HAP-1 (cell line): ENCODE results near the gene TSPAN5.
"Not testable (repeated sequence)": the region's sequence is repeated elsewhere in the genome, so short reads cannot be mapped to it uniquely, and the experiment has no call there.

Experiments used
- DNase-seq, 2 experiments: peaks; one replicate each; pipeline ENCODE4 v3.0.0-alpha.2; 2016 to 2020; ENCODE audit warnings: low spot score in 2 of 2
- H3K27me3 ChIP-seq: fragments of 250-450 bp; sonication (Bioruptor Pico); 2 replicates; pipeline ENCODE4 v1.5.1; 2020; ENCODE audit warnings: low read depth, mild to moderate bottlenecking, moderate library complexity
- H3K36me3 ChIP-seq: fragments of 250-450 bp; sonication (Bioruptor Pico); replicated peaks from 2 replicates; pipeline ENCODE4 v1.5.1; 2020; ENCODE audit warnings: mild to moderate bottlenecking
- H3K4me1 ChIP-seq: fragments of 250-450 bp; sonication (Bioruptor Pico); 2 replicates; pipeline ENCODE4 v1.5.1; 2020; ENCODE audit warnings: mild to moderate bottlenecking
- H3K4me3 ChIP-seq: fragments of 250-450 bp; sonication (Bioruptor Pico); 2 replicates; pipeline ENCODE4 v1.5.1; 2020; ENCODE audit warnings: mild to moderate bottlenecking, moderate library complexity
- H3K9me3 ChIP-seq: fragments of 250-450 bp; sonication (Bioruptor Pico); 2 replicates; pipeline ENCODE4 v1.5.1; 2020; ENCODE audit warnings: mild to moderate bottlenecking, moderate library complexity
- in situ Hi-C: fragments of 300-500 bp; cut with MboI; formaldehyde crosslinking; loops from 3 replicates; pipeline ENCODE4 v1.14.3; 2020; ENCODE audit warnings: low sequenced_read_pairs, inconsistent platforms, mixed read lengths

The TSPAN5 gene

DNA sequence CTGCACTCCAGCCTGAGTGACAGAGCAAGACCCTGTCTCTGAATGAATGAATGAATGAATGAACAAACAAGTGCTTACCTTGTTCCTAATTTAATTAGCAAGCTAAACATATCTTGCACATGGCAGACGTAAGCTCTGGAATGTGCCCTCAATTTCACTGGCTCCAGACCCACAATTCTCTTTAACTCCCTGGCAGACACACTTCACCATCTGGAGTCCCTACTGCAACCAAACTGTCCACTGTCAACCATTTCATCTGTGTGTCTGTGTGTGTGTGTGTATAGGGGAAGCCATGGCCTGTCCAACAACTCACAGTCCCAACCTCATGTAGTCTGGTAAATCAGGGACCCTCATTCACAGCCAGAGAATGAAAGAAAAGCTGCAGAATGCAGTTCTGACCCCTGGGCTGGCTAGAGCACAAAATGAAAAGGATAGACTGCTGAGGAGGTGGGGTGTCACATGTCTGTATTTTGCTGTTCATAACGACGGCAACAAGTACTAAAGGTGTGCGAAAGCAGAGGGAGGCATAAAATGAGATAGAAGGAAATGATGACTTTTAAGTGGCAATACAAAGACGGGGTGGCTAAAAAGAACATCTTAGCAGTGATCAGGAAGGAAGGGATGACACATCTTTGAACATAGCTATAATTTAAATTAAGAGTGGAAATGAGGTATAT lies 114.1 kb downstream of the TSPAN5 start:
- in situ Hi-C loops = no loop called here
- no peak for DNase-seq
- H3K4me3 ChIP-seq = no peak overlapping the region
- no peaks in the 10 kb centered on the region for H3K27me3 ChIP-seq
- no peaks in the 10 kb centered on the region for H3K36me3 ChIP-seq
- no peaks in the 10 kb centered on the region for H3K4me1 ChIP-seq
- H3K9me3 ChIP-seq = no peaks in the 10 kb centered on the region

DNA sequence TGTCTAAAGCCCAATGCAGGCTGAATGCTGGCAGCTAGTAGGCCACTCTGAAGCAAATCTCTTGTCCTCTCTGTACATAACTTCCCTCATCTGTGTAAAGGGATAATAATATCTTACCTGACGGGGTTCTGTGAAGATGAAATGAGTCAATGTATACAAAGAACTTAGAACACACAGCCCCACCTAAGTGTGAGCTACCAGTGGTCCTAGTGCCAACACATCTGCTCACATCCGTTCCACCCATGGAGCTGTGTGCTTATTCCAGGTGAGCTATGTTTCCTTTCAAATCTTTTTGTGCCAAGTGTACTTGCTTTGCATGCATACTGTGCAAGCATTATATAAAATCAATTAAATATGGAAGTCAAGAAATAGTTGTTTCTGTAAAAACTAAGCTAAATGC lies 116.4 kb downstream of the TSPAN5 start:
- Histone ChIP-seq H3K9me3 (no peaks in the 10 kb centered on the region), H3K4me3 (no peak overlapping the region), H3K4me1 (no peaks in the 10 kb centered on the region), H3K27me3 (no peaks in the 10 kb centered on the region), H3K36me3 (no peaks in the 10 kb centered on the region)
- DNase-seq = no peak
- in situ Hi-C loops = no loop called here

GRCh38 chr4:98540803-98541202 lies 117.6 kb downstream of the TSPAN5 start:
- H3K4me1 ChIP-seq = no peaks in the 10 kb centered on the region
- no peak for DNase-seq
- no peak overlapping the region for H3K4me3 ChIP-seq
- in situ Hi-C loops = no loop called here
- no peaks in the 10 kb centered on the region for H3K36me3 ChIP-seq
- no peaks in the 10 kb centered on the region for H3K27me3 ChIP-seq
- H3K9me3 ChIP-seq = no peaks in the 10 kb centered on the region

DNA sequence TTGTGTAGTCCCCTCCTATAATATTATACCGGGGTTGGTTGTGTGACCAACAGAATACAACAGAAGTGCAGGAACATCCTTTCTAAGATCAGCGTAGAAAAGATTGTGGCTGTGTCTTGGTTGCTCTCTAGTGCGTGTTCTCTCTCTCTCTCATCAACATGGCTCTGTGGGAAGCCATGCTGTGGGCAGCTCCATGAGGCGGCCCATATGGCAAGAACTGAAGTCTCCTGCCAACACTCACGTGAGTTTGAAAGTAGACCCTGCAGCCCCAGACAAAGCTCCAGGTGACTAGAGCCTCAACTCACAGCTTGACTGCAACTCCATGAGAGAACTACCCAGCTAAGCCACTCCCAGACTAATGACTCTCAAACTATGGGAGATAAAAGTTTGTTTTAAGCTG lies 118.7 kb downstream of the TSPAN5 start:
- H3K9me3 ChIP-seq = no peaks in the 10 kb centered on the region
- no peak for DNase-seq
- H3K4me1 ChIP-seq = no peaks in the 10 kb centered on the region
- in situ Hi-C loops = no loop called here
- no peak overlapping the region for H3K4me3 ChIP-seq
- H3K36me3 ChIP-seq = no peaks in the 10 kb centered on the region
- no peaks in the 10 kb centered on the region for H3K27me3 ChIP-seq

GRCh38 chr4:98539299-98539698 lies 119.1 kb downstream of the TSPAN5 start:
- Histone ChIP-seq H3K27me3 (no peaks in the 10 kb centered on the region), H3K4me1 (no peaks in the 10 kb centered on the region), H3K36me3 (no peaks in the 10 kb centered on the region), H3K4me3 (no peak overlapping the region), H3K9me3 (no peaks in the 10 kb centered on the region)
- in situ Hi-C loops = no loop called here
- no peak for DNase-seq

DNA sequence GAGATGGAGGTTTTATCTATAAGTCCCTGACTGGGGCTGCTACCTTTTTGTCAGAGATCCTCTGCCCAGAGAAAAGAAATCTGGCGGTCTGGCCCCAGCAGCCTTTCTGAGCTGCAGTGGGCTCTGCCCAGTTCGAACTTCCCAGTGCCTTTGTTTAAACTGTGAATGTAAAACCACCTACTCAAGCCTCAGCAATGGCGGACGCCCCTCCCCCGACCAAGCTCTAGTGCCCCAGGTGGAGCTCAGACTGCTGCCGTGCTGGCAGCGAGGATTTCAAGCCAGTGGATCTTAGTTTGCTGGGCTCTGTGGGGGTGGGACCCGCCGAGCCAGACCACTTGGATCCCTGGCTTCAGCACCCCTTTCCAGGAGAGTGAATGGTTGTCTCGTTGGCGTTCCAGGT lies 121.8 kb downstream of the TSPAN5 start:
- Histone ChIP-seq H3K4me3 (no peak overlapping the region), H3K27me3 (no peaks in the 10 kb centered on the region), H3K4me1 (no peaks in the 10 kb centered on the region), H3K9me3 (no peaks in the 10 kb centered on the region), H3K36me3 (no peaks in the 10 kb centered on the region)
- DNase-seq = no peak
- in situ Hi-C loops = no loop called here

- H3K4me1 ChIP-seq, in situ Hi-C loops, H3K27me3 ChIP-seq, DNase-seq, H3K36me3 ChIP-seq, H3K4me3 ChIP-seq, H3K9me3 ChIP-seq: not testable (repeated sequence)
These were observed 124.3 kb downstream of the TSPAN5 start for GRCh38 chr4:98534146-98534545.

DNA sequence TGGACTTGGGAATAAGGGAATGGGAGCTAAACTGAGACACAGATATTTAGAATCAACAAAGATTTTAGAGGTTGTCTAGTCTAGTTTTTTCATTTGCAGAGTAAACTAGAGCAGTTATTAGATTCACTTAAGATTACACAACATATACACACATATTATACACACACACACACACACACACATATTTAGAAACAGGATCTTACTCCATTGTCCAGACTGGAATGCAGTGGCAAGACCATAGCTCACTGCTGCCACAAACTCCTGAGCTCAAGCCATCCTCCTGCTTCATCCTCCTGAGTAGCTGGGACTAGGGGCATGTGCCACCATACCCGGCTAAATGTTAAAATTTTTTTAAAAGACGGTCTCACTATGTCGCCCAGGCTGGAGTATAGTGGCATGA lies 127.8 kb downstream of the TSPAN5 start:
- Histone ChIP-seq H3K4me3 (no peak overlapping the region), H3K36me3 (no peaks in the 10 kb centered on the region), H3K4me1 (no peaks in the 10 kb centered on the region), H3K9me3 (no peaks in the 10 kb centered on the region), H3K27me3 (no peaks in the 10 kb centered on the region)
- in situ Hi-C loops = no loop called here
- no peak for DNase-seq

DNA sequence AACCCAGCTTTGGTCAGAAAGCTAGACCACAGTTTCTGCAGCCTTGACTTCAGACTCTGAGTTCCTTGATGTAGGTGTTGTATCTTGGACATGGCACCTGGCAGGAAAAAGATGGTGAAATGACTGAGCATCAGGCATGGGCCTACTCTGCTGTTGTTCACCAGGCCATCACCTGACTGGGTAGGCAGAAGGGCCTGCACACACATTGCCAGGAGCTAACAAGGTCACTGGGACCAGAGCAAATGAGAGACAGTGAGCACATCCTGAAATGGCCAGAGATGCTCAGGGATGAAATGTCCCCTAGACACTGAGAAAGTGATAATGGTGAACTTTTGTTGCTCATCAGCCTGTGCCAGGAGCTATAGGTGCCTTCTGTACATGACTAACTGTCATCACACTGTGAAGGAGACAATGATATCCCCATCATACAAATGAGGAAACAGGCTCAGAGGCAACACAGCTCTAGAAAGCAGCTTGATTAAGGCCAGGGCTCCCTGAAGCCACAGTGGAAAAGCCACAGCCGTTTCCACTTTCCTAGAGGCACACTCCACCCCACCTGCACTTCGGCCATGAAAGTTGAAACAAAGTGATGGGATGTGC lies 128.3 kb downstream of the TSPAN5 start:
- Histone ChIP-seq H3K4me3 (no peak overlapping the region), H3K36me3 (no peaks in the 10 kb centered on the region), H3K9me3 (no peaks in the 10 kb centered on the region), H3K4me1 (no peaks in the 10 kb centered on the region), H3K27me3 (no peaks in the 10 kb centered on the region)
- in situ Hi-C loops = no loop called here
- no peak for DNase-seq

GRCh38 chr4:98528882-98529281 lies 129.5 kb downstream of the TSPAN5 start:
- in situ Hi-C loops = no loop called here
- Histone ChIP-seq H3K36me3 (no peaks in the 10 kb centered on the region), H3K9me3 (no peaks in the 10 kb centered on the region), H3K27me3 (no peaks in the 10 kb centered on the region), H3K4me1 (peaks cover 8% of the 10 kb centered on the region), H3K4me3 (no peak overlapping the region)
- no peak for DNase-seq

- in situ Hi-C loops = no loop called here
- DNase-seq = no peak
- H3K4me3 ChIP-seq = no peak overlapping the region
- H3K4me1 ChIP-seq = peaks cover 18% of the 10 kb centered on the region
- H3K9me3 ChIP-seq = no peaks in the 10 kb centered on the region
- no peaks in the 10 kb centered on the region for H3K27me3 ChIP-seq
- no peaks in the 10 kb centered on the region for H3K36me3 ChIP-seq
These were observed 130.7 kb downstream of the TSPAN5 start for GRCh38 chr4:98527534-98528269.

DNA sequence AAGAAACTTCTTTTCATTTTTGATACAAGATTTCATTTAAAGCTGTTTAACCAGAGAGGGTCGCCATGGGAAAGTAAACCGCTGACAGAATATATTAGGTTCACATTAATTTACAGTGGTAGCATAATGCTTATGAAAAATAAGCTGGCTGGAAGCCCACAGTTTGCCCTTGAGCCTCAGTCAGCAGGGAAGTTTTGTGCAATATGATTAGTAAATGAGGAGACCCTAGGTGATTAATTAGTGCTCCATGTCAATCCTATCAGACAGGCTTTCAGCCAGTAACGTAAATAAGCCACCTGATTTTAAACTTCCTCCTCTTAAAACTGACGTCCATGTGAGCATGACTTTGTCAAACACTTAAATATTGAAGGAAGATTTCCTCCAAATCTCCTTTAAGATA lies 134.2 kb downstream of the TSPAN5 start:
- in situ Hi-C loops = no loop called here
- peaks cover 23% of the 10 kb centered on the region for H3K4me1 ChIP-seq

GRCh38 chr4:98522636-98523395 lies 135.6 kb downstream of the TSPAN5 start:
- Histone ChIP-seq H3K4me1 (peaks cover 23% of the 10 kb centered on the region), H3K36me3 (no peaks in the 10 kb centered on the region), H3K27me3 (no peaks in the 10 kb centered on the region), H3K4me3 (no peak overlapping the region), H3K9me3 (no peaks in the 10 kb centered on the region)
- in situ Hi-C loops = no loop called here
- peak; percentile 64 to 89 for DNase-seq

More for the DNA sequence above, 134.2 kb downstream of the TSPAN5 start:
- Histone ChIP-seq H3K27me3 (no peaks in the 10 kb centered on the region), H3K36me3 (no peaks in the 10 kb centered on the region), H3K4me3 (no peak overlapping the region), H3K9me3 (no peaks in the 10 kb centered on the region)
- no peak for DNase-seq

- in situ Hi-C loops = no loop called here
- Histone ChIP-seq H3K27me3 (no peaks in the 10 kb centered on the region), H3K36me3 (no peaks in the 10 kb centered on the region), H3K4me3 (no peak overlapping the region), H3K4me1 (peaks cover 23% of the 10 kb centered on the region), H3K9me3 (no peaks in the 10 kb centered on the region)
- DNase-seq = no peak
These were observed 136.3 kb downstream of the TSPAN5 start for GRCh38 chr4:98522062-98522461.
